ENCODE data around the gene TGM2.

GRCh38 chr20:38112930-38113294 lies 52.2 kb downstream of the TGM2 start:
- TF ChIP-seq CTCF (IDR thresholded peaks at IDR 0.05; ENCODE audit: low read depth, low read length) (no peak), EZH2phosphoT487 (IDR thresholded peaks at IDR 0.05; ENCODE audit: low read depth) (no peak)
